Neuronal stem cell (in vitro differentiated cells): Measurements from ENCODE around the gene SLC22A3.
"Not testable (repeated sequence)": the region's sequence is repeated elsewhere in the genome, so short reads cannot be mapped to it uniquely, and the experiment has no call there.

Experiments
- DNase-seq: peaks from one replicate; pipeline ENCODE4 v3.0.0-alpha.2; 2013; ENCODE audit warnings: low spot score
- H2AFZ ChIP-seq: one replicate; pipeline ENCODE4 v1.6.1; 2013; ENCODE audit warnings: mild to moderate bottlenecking, low read length, inconsistent platforms
- H2AK5ac ChIP-seq: 2 replicates; pipeline ENCODE4 v1.6.1; 2013; ENCODE audit warnings: low read depth, mild to moderate bottlenecking, inconsistent platforms, low read length, moderate library complexity, mixed read lengths
- H2BK120ac ChIP-seq: 2 replicates; pipeline ENCODE4 v1.6.1; 2013; ENCODE audit warnings: low read depth, mild to moderate bottlenecking, inconsistent platforms, low read length, moderate library complexity, mixed read lengths
- H2BK12ac ChIP-seq: one replicate; pipeline ENCODE4 v1.6.1; 2013; ENCODE audit warnings: low read length, inconsistent platforms
- H2BK15ac ChIP-seq: 2 replicates; pipeline ENCODE4 v1.6.1; 2013; ENCODE audit warnings: mild to moderate bottlenecking, low read length, inconsistent platforms, mixed read lengths
- H2BK5ac ChIP-seq: one replicate; pipeline ENCODE4 v1.6.1; 2013; ENCODE audit warnings: inconsistent platforms, mild to moderate bottlenecking, low read length, moderate library complexity
- H3K14ac ChIP-seq: one replicate; pipeline ENCODE4 v1.6.1; 2013; ENCODE audit warnings: low read length, inconsistent platforms
- H3K18ac ChIP-seq: 2 replicates; pipeline ENCODE4 v1.6.1; 2013; ENCODE audit warnings: low read length, inconsistent platforms
- H3K23ac ChIP-seq: 2 replicates; pipeline ENCODE4 v1.6.1; 2013; ENCODE audit warnings: low read depth, mild to moderate bottlenecking, mixed read lengths, low read length, inconsistent platforms; ENCODE audit not compliant: poor library complexity
- H3K27ac ChIP-seq: replicated peaks from 3 replicates; pipeline ENCODE4 v1.5.1; 2013; ENCODE audit warnings: low read length, inconsistent platforms
- H3K27me3 ChIP-seq, 3 experiments: 2 replicates each; pipeline ENCODE4 v1.6.1; 2013; ENCODE audit warnings: low read length in 3 of 3, mild to moderate bottlenecking in 2 of 3, inconsistent platforms in 1 of 3, low read depth in 1 of 3, mixed read lengths in 1 of 3, moderate library complexity in 1 of 3; ENCODE audit not compliant: control insufficient read depth in 3 of 3, insufficient read depth in 3 of 3
- H3K36me3 ChIP-seq, 2 donors: replicated peaks in 1 of 2; 2 replicates each; pipeline ENCODE4 v1.6.1; 2013; ENCODE audit warnings: low read length in 2 of 2; ENCODE audit not compliant: control insufficient read depth in 2 of 2, insufficient read depth in 2 of 2
- H3K4ac ChIP-seq: 2 replicates; pipeline ENCODE4 v1.6.1; 2013; ENCODE audit warnings: inconsistent platforms, mild to moderate bottlenecking, low read length, moderate library complexity
- H3K4me1 ChIP-seq, 2 donors: 1 replicate in 1 of 2; 2 replicates in 1 of 2; pipeline ENCODE4 v1.6.1; 2013; ENCODE audit warnings: low read length in 2 of 2, low read depth in 1 of 2; ENCODE audit not compliant: control insufficient read depth in 2 of 2, insufficient read depth in 1 of 2
- H3K4me2 ChIP-seq: one replicate; pipeline ENCODE4 v1.6.1; 2013; ENCODE audit warnings: mild to moderate bottlenecking, low read length, inconsistent platforms; ENCODE audit not compliant: insufficient read depth, poor library complexity, severe bottlenecking
- H3K4me3 ChIP-seq, 2 donors: 2 replicates each; pipeline ENCODE4 v1.5.1; 2013; ENCODE audit warnings: low read length in 2 of 2, mild to moderate bottlenecking in 2 of 2, inconsistent platforms in 1 of 2, moderate library complexity in 1 of 2
- H3K79me1 ChIP-seq: one replicate; pipeline ENCODE4 v1.6.1; 2013; ENCODE audit warnings: low read depth, mild to moderate bottlenecking, inconsistent platforms, low read length, moderate library complexity
- H3K9ac ChIP-seq: one replicate; pipeline ENCODE4 v1.6.1; 2013; ENCODE audit warnings: mild to moderate bottlenecking, low read depth, low read length, inconsistent platforms; ENCODE audit not compliant: poor library complexity
- H3K9me3 ChIP-seq, 2 donors: replicated peaks in 1 of 2; 2 replicates each; pipeline versions ENCODE3 to v1.6.1; 2013; ENCODE audit warnings: low read length in 2 of 2, mild to moderate bottlenecking in 2 of 2, inconsistent platforms in 1 of 2, low read depth in 1 of 2, mixed read lengths in 1 of 2, moderate library complexity in 1 of 2; ENCODE audit not compliant: control insufficient read depth in 2 of 2, insufficient read depth in 1 of 2
- H4K8ac ChIP-seq: one replicate; pipeline ENCODE4 v1.6.1; 2013; ENCODE audit warnings: low read depth, mild to moderate bottlenecking, inconsistent platforms, low read length, moderate library complexity
- H4K91ac ChIP-seq: one replicate; pipeline ENCODE4 v1.6.1; 2013; ENCODE audit warnings: low read length, low read depth, mild to moderate bottlenecking, inconsistent platforms; ENCODE audit not compliant: poor library complexity
- WGBS, 2 donors: extraction: QIAGEN DNeasy Blood & Tissue Kit; methylation state at CpG; one replicate each; pipeline ENCODE4 v1.1.7; 2013; ENCODE audit warnings: missing lambda C conversion rate in 2 of 2, mixed read lengths in 1 of 2; ENCODE audit not compliant: insufficient read length in 2 of 2, insufficient replicate concordance in 1 of 2; ENCODE audit errors: extremely low coverage in 2 of 2; 5-methylcytosine and 5-hydroxymethylcytosine counted together

SLC22A3 gene

DNA sequence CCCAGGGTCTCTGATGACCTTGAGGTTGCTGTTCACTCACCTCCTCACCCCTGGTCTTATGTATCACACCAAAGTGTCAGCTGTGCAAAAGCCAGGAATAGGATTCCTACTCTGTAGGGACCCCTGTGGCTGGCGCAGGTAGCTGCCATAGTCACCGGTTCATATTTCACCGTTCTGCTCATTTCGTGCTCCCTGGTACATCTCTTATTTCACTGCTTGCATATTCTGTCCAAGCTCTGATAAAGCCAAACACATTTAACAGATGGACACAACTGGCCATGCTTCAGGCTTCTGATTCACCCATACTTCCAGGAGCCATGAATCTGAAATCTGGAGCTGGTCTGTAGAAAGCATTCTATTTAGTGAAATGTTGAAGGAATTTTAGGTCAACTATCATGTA is 20.5 kb downstream of the SLC22A3 start:
- H2AK5ac ChIP-seq: no peak overlapping the region
- peak overlapping the region in 1 of 2 donors; percentile 2 for H3K4me3 ChIP-seq
- no peak overlapping the region for H3K23ac ChIP-seq
- H4K91ac ChIP-seq: no peak overlapping the region
- peaks cover 0 to 3% of the 10 kb centered on the region in 2 donors for H3K9me3 ChIP-seq
- no peak overlapping the region for H3K18ac ChIP-seq
- no peak overlapping the region for H2BK15ac ChIP-seq
- WGBS, 2 donors: no CpG with 5 or more reads among the region's 4 CpGs
- H3K79me1 ChIP-seq: no peaks in the 10 kb centered on the region
- no peak overlapping the region for H3K4me2 ChIP-seq
- no peak overlapping the region for H2BK12ac ChIP-seq
- no peak overlapping the region for H2BK5ac ChIP-seq
- H3K27ac ChIP-seq: no peak overlapping the region
- no peak overlapping the region for H2BK120ac ChIP-seq
- H3K4me1 ChIP-seq: peaks cover 0 to 1% of the 10 kb centered on the region in 2 donors
- H3K14ac ChIP-seq: no peak overlapping the region
- no peaks in the 10 kb centered on the region for H3K36me3 ChIP-seq
- no peak overlapping the region for H4K8ac ChIP-seq
- no peak overlapping the region for H3K9ac ChIP-seq
- peaks cover 0 to 7% (median 0%) of the 10 kb centered on the region in 3 experiments for H3K27me3 ChIP-seq
- no peak overlapping the region for H2AFZ ChIP-seq
- no peak for DNase-seq
- no peak overlapping the region for H3K4ac ChIP-seq

DNA sequence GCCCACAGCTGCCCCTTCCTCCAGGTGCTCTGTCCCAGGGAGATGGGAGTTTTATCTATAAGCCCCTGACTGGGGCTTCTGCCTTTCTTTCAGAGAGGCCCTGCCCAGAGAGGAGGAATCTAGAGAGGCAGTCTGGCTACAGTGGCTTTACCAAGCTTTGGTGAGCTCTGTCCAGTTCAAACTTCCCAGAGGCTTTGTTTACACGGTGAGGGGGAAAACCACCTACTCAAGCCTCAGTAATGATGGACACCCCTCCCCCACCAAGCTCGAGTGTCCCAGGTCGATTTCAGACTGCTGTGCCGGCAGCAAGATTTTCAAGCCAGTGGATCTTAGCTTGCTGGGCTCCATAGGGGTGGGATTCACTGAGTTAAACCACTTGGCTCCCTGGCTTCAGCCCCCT is 25.4 kb downstream of the SLC22A3 start:
- H3K23ac ChIP-seq, H2BK15ac ChIP-seq, H4K8ac ChIP-seq, H3K9ac ChIP-seq, H3K4me2 ChIP-seq, H3K9me3 ChIP-seq, H2AK5ac ChIP-seq, H3K36me3 ChIP-seq, H2AFZ ChIP-seq, H3K79me1 ChIP-seq, H2BK12ac ChIP-seq, H3K27ac ChIP-seq, H3K18ac ChIP-seq, H3K4me1 ChIP-seq, H3K4ac ChIP-seq, H3K14ac ChIP-seq, H2BK120ac ChIP-seq, H3K4me3 ChIP-seq, DNase-seq, H3K27me3 ChIP-seq, H4K91ac ChIP-seq, H2BK5ac ChIP-seq: not testable (repeated sequence)
- no CpG with 5 or more reads among the region's 4 CpGs for WGBS, 2 donors

DNA sequence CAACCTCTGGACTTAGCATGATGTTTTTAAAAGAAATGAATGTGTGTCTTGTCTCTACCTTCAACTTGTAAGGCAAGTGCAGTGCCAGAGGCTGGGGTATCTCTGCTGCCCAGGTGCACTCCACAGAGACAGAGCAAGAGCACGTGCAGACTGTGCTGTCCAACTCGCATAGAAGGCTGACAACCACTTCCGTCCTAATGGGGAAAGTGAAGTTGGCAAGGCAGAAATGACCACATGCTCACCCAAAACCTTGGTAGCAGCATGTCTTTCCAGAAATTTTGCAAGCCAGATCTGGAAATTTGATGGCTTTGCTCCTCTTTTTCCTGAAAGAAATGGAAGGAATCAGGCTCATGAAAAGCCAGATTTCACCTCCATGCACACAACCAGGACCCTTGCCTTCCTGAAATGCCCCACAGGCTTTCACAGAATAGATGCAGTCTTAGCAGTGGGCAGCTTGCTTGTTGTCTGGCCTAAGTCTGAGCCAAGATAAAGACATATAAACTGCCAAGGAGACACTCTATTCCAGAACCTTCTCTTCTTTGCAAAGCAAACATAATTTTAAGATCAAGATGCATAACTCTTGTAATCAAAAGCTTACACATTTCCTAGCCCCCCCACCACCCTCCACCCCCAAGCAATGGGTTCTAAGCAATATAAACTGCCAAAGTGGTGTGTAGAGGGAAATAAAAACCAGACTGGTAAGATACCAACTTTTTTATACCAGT is 26.8 kb downstream of the SLC22A3 start:
- no peak overlapping the region for H3K4ac ChIP-seq
- no peak overlapping the region for H3K14ac ChIP-seq
- no peaks in the 10 kb centered on the region for H3K9me3 ChIP-seq
- no peak overlapping the region for H2AFZ ChIP-seq
- H3K4me3 ChIP-seq: no peak overlapping the region
- no peak overlapping the region for H3K4me2 ChIP-seq
- H2AK5ac ChIP-seq: no peak overlapping the region
- no peak overlapping the region for H4K8ac ChIP-seq
- H3K27me3 ChIP-seq: peaks cover 0 to 3% (median 0%) of the 10 kb centered on the region in 3 experiments
- H3K27ac ChIP-seq: no peak overlapping the region
- no peak overlapping the region for H4K91ac ChIP-seq
- no peak overlapping the region for H3K18ac ChIP-seq
- DNase-seq: no peak
- H3K9ac ChIP-seq: no peak overlapping the region
- no peak overlapping the region for H3K23ac ChIP-seq
- no peak overlapping the region for H2BK5ac ChIP-seq
- H2BK120ac ChIP-seq: no peak overlapping the region
- no peak overlapping the region for H2BK15ac ChIP-seq
- WGBS, 2 donors: no CpG with 5 or more reads among the region's 3 CpGs
- no peak overlapping the region for H2BK12ac ChIP-seq
- H3K79me1 ChIP-seq: no peaks in the 10 kb centered on the region
- H3K36me3 ChIP-seq: no peaks in the 10 kb centered on the region
- no peaks in the 10 kb centered on the region for H3K4me1 ChIP-seq

DNA sequence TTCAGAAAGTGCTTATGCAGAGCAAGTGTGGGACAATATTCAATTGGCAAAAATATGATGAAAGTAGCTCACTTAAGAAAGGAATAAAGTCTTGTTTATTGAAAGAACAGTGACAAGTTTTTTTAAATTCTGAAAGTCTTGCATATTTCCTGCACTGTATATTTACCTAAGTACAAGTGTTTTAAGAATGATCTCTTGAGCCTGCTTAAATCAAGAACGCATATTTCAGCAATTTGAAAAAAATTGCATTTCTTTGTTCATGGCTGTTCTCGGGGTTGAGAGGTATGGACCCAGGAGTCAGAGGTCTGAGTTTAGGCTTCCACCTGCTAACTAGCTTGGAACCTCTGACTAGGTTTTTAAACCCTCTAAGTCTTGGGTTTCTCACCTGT is 27.4 kb downstream of the SLC22A3 start:
- H3K9ac ChIP-seq: no peak overlapping the region
- no peaks in the 10 kb centered on the region for H3K79me1 ChIP-seq

More for the DNA sequence above, 27.4 kb downstream of the SLC22A3 start:
- H2BK15ac ChIP-seq: no peak overlapping the region
- no peak overlapping the region for H4K8ac ChIP-seq
- no peak overlapping the region for H2BK12ac ChIP-seq
- H3K9me3 ChIP-seq: no peaks in the 10 kb centered on the region
- no peak overlapping the region for H3K27ac ChIP-seq
- no peak overlapping the region for H2AFZ ChIP-seq
- H3K4me1 ChIP-seq: no peaks in the 10 kb centered on the region
- DNase-seq: no peak
- H3K4me3 ChIP-seq: no peak overlapping the region
- peaks cover 0 to 3% (median 0%) of the 10 kb centered on the region in 3 experiments for H3K27me3 ChIP-seq
- no peak overlapping the region for H4K91ac ChIP-seq
- no peak overlapping the region for H3K14ac ChIP-seq
- no peak overlapping the region for H2AK5ac ChIP-seq
- H2BK120ac ChIP-seq: no peak overlapping the region
- no peak overlapping the region for H2BK5ac ChIP-seq
- no peak overlapping the region for H3K18ac ChIP-seq
- no peak overlapping the region for H3K23ac ChIP-seq
- H3K4ac ChIP-seq: no peak overlapping the region
- H3K4me2 ChIP-seq: no peak overlapping the region
- no CpG with 5 or more reads among the region's 2 CpGs for WGBS, 2 donors
- H3K36me3 ChIP-seq: no peaks in the 10 kb centered on the region
